Ishikawa (cell line): ENCODE data around the gene CYP4F11.

Experiments
- CEBPB ChIP-seq: IDR thresholded peaks from 2 replicates; pipeline ENCODE4 v1.6.1; 2012
- CREB1 ChIP-seq: IDR thresholded peaks from 2 replicates; pipeline ENCODE4 v1.6.1; 2012; ENCODE audit warnings: low read depth
- EP300 ChIP-seq: IDR thresholded peaks from 2 replicates; pipeline ENCODE4 v1.6.1; 2012; ENCODE audit warnings: borderline replicate concordance
- FOXM1 ChIP-seq: IDR thresholded peaks from 2 replicates; pipeline ENCODE4 v1.6.1; 2012; ENCODE audit warnings: low read depth, borderline replicate concordance
- RAD21 ChIP-seq: IDR thresholded peaks from 2 replicates; pipeline ENCODE4 v1.6.1; 2012; ENCODE audit warnings: low read depth
- TCF12 ChIP-seq: IDR thresholded peaks from 2 replicates; pipeline ENCODE4 v1.6.1; 2012; ENCODE audit warnings: low read depth
- TEAD4 ChIP-seq: IDR thresholded peaks from 2 replicates; pipeline ENCODE4 v1.6.1; 2012
- YY1 ChIP-seq: IDR thresholded peaks from 2 replicates; pipeline ENCODE4 v1.6.1; 2012; ENCODE audit warnings: low read depth
- ZBTB7A ChIP-seq: IDR thresholded peaks from 2 replicates; pipeline ENCODE4 v1.6.1; 2012; ENCODE audit warnings: low read depth
- TF ChIP-seq, protein P1 (sequence below): IDR thresholded peaks from 2 replicates; pipeline ENCODE4 v1.6.1; 2012
- TF ChIP-seq, protein P2 (sequence below): IDR thresholded peaks from 2 replicates; pipeline ENCODE4 v1.6.1; 2012; ENCODE audit warnings: low read depth, mild to moderate bottlenecking

DNA sequence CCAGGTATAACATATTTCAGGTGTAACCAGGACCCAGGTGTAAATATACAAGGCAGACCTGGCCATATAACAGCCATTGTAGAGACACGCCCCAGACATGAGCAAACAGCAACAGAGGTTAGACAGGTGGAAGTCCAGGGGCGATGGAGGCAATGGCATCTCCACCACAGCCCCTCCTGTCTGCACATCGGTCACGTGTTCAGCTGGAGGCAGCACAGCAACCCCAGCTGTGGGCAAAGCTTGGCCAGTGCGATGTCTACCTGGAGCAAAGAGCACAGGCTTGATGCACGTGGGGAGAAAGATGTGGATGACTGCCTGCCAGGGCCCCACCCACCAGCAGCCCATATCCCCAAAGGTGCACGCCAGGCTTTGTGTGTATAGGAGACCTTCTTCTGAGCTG lies 40.9 kb downstream of the CYP4F11 start:
- no peak for TF ChIP-seq EP300
- no peak for TF ChIP-seq CEBPB
- TF ChIP-seq, protein P1, sequence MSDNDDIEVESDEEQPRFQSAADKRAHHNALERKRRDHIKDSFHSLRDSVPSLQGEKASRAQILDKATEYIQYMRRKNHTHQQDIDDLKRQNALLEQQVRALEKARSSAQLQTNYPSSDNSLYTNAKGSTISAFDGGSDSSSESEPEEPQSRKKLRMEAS, result no peak
- TF ChIP-seq YY1, result no peak
- TF ChIP-seq, protein P2, sequence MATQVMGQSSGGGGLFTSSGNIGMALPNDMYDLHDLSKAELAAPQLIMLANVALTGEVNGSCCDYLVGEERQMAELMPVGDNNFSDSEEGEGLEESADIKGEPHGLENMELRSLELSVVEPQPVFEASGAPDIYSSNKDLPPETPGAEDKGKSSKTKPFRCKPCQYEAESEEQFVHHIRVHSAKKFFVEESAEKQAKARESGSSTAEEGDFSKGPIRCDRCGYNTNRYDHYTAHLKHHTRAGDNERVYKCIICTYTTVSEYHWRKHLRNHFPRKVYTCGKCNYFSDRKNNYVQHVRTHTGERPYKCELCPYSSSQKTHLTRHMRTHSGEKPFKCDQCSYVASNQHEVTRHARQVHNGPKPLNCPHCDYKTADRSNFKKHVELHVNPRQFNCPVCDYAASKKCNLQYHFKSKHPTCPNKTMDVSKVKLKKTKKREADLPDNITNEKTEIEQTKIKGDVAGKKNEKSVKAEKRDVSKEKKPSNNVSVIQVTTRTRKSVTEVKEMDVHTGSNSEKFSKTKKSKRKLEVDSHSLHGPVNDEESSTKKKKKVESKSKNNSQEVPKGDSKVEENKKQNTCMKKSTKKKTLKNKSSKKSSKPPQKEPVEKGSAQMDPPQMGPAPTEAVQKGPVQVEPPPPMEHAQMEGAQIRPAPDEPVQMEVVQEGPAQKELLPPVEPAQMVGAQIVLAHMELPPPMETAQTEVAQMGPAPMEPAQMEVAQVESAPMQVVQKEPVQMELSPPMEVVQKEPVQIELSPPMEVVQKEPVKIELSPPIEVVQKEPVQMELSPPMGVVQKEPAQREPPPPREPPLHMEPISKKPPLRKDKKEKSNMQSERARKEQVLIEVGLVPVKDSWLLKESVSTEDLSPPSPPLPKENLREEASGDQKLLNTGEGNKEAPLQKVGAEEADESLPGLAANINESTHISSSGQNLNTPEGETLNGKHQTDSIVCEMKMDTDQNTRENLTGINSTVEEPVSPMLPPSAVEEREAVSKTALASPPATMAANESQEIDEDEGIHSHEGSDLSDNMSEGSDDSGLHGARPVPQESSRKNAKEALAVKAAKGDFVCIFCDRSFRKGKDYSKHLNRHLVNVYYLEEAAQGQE, result no peak
- no peak for TF ChIP-seq RAD21
- TF ChIP-seq FOXM1, result no peak
- TF ChIP-seq TCF12, result no peak
- TF ChIP-seq ZBTB7A, result no peak
- no peak for TF ChIP-seq TEAD4
- TF ChIP-seq CREB1, result no peak
